H1 (cell line): ENCODE measurements around the gene EGR2.

Experiments
- ASH2L ChIP-seq: fragments of 200-600, 300-600 bp; sonication (generic); IDR thresholded peaks from one replicate; pipeline ENCODE4 v1.7.1; 2017; ENCODE audit warnings: low read length
- ATF2 ChIP-seq: IDR thresholded peaks from 2 replicates; pipeline ENCODE4 v1.6.1; 2012; ENCODE audit warnings: low read length, inconsistent platforms
- CTCF ChIP-seq, 3 experiments: IDR thresholded peaks; 1 replicate in 2 of 3; 2 replicates in 1 of 3; pipeline versions ENCODE4 v1.5.1 to v1.6.1; 2011; ENCODE audit warnings: low read length in 3 of 3, mild to moderate bottlenecking in 3 of 3, inconsistent platforms in 2 of 3, low read depth in 1 of 3, moderate library complexity in 1 of 3; ENCODE audit not compliant: insufficient read depth in 1 of 3; ENCODE audit errors: control extremely low read depth in 1 of 3
- JUN ChIP-seq: IDR thresholded peaks from 2 replicates; pipeline ENCODE4 v1.6.1; 2011; ENCODE audit warnings: low read depth, mild to moderate bottlenecking, improper control_type of control experiment, low read length
- POLR2A ChIP-seq, 2 experiments: IDR thresholded peaks; 1 replicate in 1 of 2; 2 replicates in 1 of 2; pipeline ENCODE4 v1.6.1; 2011; ENCODE audit warnings: low read depth in 2 of 2, low read length in 2 of 2, mild to moderate bottlenecking in 2 of 2; ENCODE audit errors: control extremely low read depth in 1 of 2
- POLR2AphosphoS5 ChIP-seq: IDR thresholded peaks from 2 replicates; pipeline ENCODE4 v1.6.1; 2011; ENCODE audit warnings: low read depth, low read length
- TEAD4 ChIP-seq: IDR thresholded peaks from 2 replicates; pipeline ENCODE4 v1.6.1; 2012; ENCODE audit warnings: low read depth, low read length, inconsistent platforms, mixed read lengths
- YY1 ChIP-seq: IDR thresholded peaks from 2 replicates; pipeline ENCODE4 v1.6.1; 2011; ENCODE audit warnings: low read depth, mild to moderate bottlenecking, low read length

GRCh38 chr10:62813981-62814380 is 2.2 kb downstream of the EGR2 start:
- TF ChIP-seq YY1 (no peak), JUN (no peak), CTCF (IDR thresholded peaks at IDR 0.05; ENCODE audit: control extremely low read depth in 1 of 3, insufficient read depth in 1 of 3, low read depth in 1 of 3, low read length in 3 of 3) (no peak), POLR2A (IDR thresholded peaks at IDR 0.05; ENCODE audit: control extremely low read depth in 1 of 2, low read depth in 2 of 2, low read length in 2 of 2) (no peak), POLR2AphosphoS5 (no peak), ASH2L (no peak), ATF2 (no peak), TEAD4 (no peak)
